ENCODE data around the gene SLC12A8. TPM values are rescaled to one million over a fixed set of nuclear protein-coding genes. Genes with fewer than 3 reads are reported as not detected.

SLC12A8 gene
- total RNA-seq, 1 donor from 2014 or later, result 6.1 TPM

DNA sequence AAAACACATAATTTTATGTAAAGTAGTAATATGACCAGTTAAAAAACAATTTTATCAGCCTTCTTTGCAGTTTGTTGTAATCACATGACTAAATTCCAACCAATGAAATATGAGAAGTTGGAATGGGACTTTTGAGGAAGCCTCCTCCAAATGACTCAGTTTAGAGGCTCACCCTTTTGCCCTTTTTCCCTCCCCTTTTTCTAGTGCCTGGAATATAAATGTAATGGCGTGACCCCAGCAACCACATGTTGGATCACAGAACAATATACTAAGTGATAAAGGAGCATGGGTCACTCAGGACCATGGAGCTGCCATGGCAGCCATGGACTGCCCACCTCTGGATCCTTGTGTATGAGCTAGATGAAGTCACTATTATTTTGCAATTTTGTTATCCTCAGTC lies 107.9 kb downstream of the SLC12A8 start:
- Mint-ChIP-seq H3K27me3 (ENCODE audit: low read depth) (no peaks in the 10 kb centered on the region), H3K36me3 (ENCODE audit: low read depth) (peaks cover 12% of the 10 kb centered on the region), H3K9me3 (ENCODE audit: low read depth) (peaks cover 12% of the 10 kb centered on the region), H3K27ac (ENCODE audit: unreplicated experiment) (no peak overlapping the region), H3K4me1 (ENCODE audit: low read depth) (peaks cover 24% of the 10 kb centered on the region), H3K4me3 (ENCODE audit: unreplicated experiment) (no peak overlapping the region)
- TF ChIP-seq, protein P1, sequence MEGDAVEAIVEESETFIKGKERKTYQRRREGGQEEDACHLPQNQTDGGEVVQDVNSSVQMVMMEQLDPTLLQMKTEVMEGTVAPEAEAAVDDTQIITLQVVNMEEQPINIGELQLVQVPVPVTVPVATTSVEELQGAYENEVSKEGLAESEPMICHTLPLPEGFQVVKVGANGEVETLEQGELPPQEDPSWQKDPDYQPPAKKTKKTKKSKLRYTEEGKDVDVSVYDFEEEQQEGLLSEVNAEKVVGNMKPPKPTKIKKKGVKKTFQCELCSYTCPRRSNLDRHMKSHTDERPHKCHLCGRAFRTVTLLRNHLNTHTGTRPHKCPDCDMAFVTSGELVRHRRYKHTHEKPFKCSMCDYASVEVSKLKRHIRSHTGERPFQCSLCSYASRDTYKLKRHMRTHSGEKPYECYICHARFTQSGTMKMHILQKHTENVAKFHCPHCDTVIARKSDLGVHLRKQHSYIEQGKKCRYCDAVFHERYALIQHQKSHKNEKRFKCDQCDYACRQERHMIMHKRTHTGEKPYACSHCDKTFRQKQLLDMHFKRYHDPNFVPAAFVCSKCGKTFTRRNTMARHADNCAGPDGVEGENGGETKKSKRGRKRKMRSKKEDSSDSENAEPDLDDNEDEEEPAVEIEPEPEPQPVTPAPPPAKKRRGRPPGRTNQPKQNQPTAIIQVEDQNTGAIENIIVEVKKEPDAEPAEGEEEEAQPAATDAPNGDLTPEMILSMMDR (IDR thresholded peaks at IDR 0.05), result no peak
- DNase-seq (ENCODE audit: low spot score), result no peak

DNA sequence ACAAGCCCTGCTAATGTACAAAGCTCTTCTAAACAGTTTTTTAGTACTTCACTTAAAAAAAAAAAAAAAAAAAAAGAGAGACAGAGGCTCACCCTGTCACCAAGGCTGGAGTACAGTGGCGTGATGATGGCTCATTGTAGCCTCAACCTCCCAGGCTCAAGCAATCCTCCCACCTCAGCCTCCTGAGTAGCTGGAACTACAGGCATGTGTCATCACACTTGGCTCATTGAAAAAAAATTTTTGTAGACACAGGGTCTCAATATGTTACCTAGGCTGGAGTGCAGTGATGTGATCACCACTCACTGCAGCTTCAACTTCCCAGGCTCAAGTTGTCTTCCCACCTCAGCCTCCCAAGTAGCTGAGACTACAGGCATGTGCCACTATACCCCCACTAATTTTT lies 109.1 kb downstream of the SLC12A8 start:
- Mint-ChIP-seq H3K4me3 (ENCODE audit: unreplicated experiment) (no peak overlapping the region), H3K4me1 (ENCODE audit: low read depth) (peaks cover 12% of the 10 kb centered on the region), H3K27me3 (ENCODE audit: low read depth) (no peaks in the 10 kb centered on the region), H3K36me3 (ENCODE audit: low read depth) (peaks cover 14% of the 10 kb centered on the region), H3K9me3 (ENCODE audit: low read depth) (peaks cover 16% of the 10 kb centered on the region), H3K27ac (ENCODE audit: unreplicated experiment) (no peak overlapping the region)
- no peak for DNase-seq (ENCODE audit: low spot score)
- TF ChIP-seq, protein P1 (IDR thresholded peaks at IDR 0.05), result no peak

DNA sequence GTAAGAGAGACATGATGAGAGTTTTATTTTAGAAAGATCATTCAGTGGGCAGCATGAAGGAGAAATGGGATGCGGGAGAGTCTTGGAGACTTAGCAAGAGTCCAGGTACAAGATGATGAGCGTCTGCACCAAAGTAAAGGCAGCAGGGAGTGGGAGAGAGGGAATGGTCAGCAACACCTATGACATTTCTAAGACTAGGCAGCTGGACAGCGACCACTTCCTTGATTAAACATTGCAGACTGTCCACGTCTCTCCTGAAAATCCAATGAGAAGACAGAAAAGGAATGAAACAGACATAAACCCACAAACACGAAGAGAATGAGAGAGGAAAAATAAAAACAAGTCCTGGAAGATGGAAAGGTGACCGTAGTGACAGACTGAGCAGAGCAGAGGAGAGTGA lies 110.1 kb downstream of the SLC12A8 start:
- peaks cover 14% of the 10 kb centered on the region for H3K36me3 Mint-ChIP-seq (ENCODE audit: low read depth)
- H3K27ac Mint-ChIP-seq (ENCODE audit: unreplicated experiment), result no peak overlapping the region
- no peak for DNase-seq (ENCODE audit: low spot score)
- H3K9me3 Mint-ChIP-seq (ENCODE audit: low read depth), result peaks cover 16% of the 10 kb centered on the region
- H3K4me3 Mint-ChIP-seq (ENCODE audit: unreplicated experiment), result no peak overlapping the region
- H3K4me1 Mint-ChIP-seq (ENCODE audit: low read depth), result peaks cover 2% of the 10 kb centered on the region
- no peaks in the 10 kb centered on the region for H3K27me3 Mint-ChIP-seq (ENCODE audit: low read depth)
- TF ChIP-seq, protein P1 (IDR thresholded peaks at IDR 0.05), result no peak

DNA sequence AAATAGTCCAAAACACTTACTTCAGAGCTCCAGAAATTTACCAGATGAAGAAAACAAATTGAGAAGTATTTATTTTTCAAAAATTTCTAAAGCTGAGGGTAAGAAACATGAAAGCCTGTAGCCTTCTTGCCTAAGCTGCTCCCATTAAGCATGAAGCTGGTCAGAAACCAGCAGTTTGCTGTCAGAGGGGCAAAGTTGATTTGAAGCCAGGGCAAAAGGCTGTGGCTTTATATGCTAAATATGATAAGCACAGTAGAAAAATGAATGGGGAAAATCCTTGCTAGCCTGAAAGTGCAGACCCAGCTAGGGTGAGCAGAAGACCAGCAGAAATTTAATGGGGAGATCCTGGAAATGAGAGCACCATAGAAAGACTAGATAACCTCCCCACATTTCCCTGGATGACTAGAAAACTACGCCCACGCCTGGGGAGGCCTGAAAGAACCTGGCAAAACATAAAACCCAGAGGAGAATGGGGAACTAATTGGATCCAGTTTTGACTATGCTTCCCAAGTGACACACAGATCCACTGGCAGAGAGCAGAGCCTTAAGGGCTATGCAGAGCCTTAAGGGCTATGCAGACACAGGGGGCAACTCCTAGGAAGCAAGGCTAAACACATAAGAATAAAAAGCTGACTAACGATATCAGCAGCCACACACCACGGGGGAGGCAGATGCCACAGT lies 113.8 kb downstream of the SLC12A8 start:
- H3K36me3 Mint-ChIP-seq (ENCODE audit: low read depth), result peaks cover 7% of the 10 kb centered on the region
- TF ChIP-seq, protein P1 (IDR thresholded peaks at IDR 0.05), result no peak
- H3K27me3 Mint-ChIP-seq (ENCODE audit: low read depth), result no peaks in the 10 kb centered on the region
- no peak overlapping the region for H3K27ac Mint-ChIP-seq (ENCODE audit: unreplicated experiment)
- no peaks in the 10 kb centered on the region for H3K4me1 Mint-ChIP-seq (ENCODE audit: low read depth)
- peaks cover 7% of the 10 kb centered on the region for H3K9me3 Mint-ChIP-seq (ENCODE audit: low read depth)
- no peak for DNase-seq (ENCODE audit: low spot score)
- no peak overlapping the region for H3K4me3 Mint-ChIP-seq (ENCODE audit: unreplicated experiment)

DNA sequence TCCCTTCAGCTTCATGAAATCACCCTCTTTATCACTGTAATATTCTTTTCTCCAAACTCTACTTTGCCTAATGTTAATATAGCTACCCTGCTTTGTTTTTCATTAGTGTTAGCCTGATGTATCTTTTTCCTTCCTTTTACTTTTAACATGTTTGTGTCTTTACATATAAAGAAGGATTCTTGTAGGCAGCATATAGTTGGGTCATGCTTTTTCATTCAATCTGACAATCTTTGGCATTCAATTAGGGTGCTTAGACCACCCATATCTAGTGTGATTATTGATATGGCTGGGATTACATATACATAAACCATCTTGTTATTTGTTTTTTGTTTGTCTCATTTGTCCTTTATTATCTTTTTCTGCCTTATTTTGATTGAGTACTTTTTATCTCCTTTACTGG lies 121.9 kb downstream of the SLC12A8 start:
- Mint-ChIP-seq H3K27me3 (ENCODE audit: low read depth) (no peaks in the 10 kb centered on the region), H3K27ac (ENCODE audit: unreplicated experiment) (no peak overlapping the region), H3K36me3 (ENCODE audit: low read depth) (peaks cover 5% of the 10 kb centered on the region), H3K9me3 (ENCODE audit: low read depth) (peaks cover 5% of the 10 kb centered on the region), H3K4me1 (ENCODE audit: low read depth) (peaks cover 20% of the 10 kb centered on the region), H3K4me3 (ENCODE audit: unreplicated experiment) (no peak overlapping the region)
- no peak for DNase-seq (ENCODE audit: low spot score)
- TF ChIP-seq, protein P1 (IDR thresholded peaks at IDR 0.05), result no peak
